HG02884 (cell line): ENCODE measurements around the gene UBE2I.

Source experiments
- ATAC-seq: cut with Tn5 transposase; IDR thresholded peaks from one replicate; pipeline ENCODE4 v1.9.1; 2021; ENCODE audit warnings: mild to moderate bottlenecking, moderate library complexity; ENCODE audit not compliant: unreplicated experiment

Gene UBE2I

GRCh38 chr16:1312467-1312816 is 3.0 kb downstream of the UBE2I start:
- ATAC-seq, result no peak

- no peak for ATAC-seq
These were observed 3.5 kb downstream of the UBE2I start for GRCh38 chr16:1312903-1313302.

GRCh38 chr16:1313721-1314369 is 4.4 kb downstream of the UBE2I start:
- no peak for ATAC-seq

GRCh38 chr16:1314399-1315068 is 5.1 kb downstream of the UBE2I start:
- ATAC-seq, result no peak

GRCh38 chr16:1315081-1316032 is 5.9 kb downstream of the UBE2I start:
- no peak for ATAC-seq

GRCh38 chr16:1316033-1316405 is 6.6 kb downstream of the UBE2I start:
- no peak for ATAC-seq

GRCh38 chr16:1317479-1318267 is 8.2 kb downstream of the UBE2I start:
- no peak for ATAC-seq

GRCh38 chr16:1318268-1318545 is 8.8 kb downstream of the UBE2I start:
- ATAC-seq, result no peak

- no peak for ATAC-seq
These were observed 9.6 kb downstream of the UBE2I start for GRCh38 chr16:1319041-1319440.

- no peak for ATAC-seq
These were observed 10.7 kb downstream of the UBE2I start for GRCh38 chr16:1320097-1320496.

GRCh38 chr16:1320658-1321240 is 11.3 kb downstream of the UBE2I start:
- no peak for ATAC-seq

- ATAC-seq, result no peak
These were observed 13.0 kb downstream of the UBE2I start for GRCh38 chr16:1322407-1322806.

GRCh38 chr16:1323296-1324239 is 14.1 kb downstream of the UBE2I start:
- ATAC-seq, result no peak

GRCh38 chr16:1324286-1324826 is 14.9 kb downstream of the UBE2I start:
- ATAC-seq, result no peak

- no peak for ATAC-seq
These were observed 15.8 kb downstream of the UBE2I start for GRCh38 chr16:1325261-1325660.

- no peak for ATAC-seq
These were observed 16.4 kb downstream of the UBE2I start for GRCh38 chr16:1325673-1326371.

- ATAC-seq, result no peak
These were observed 17.0 kb downstream of the UBE2I start for GRCh38 chr16:1326391-1326790.

- no peak for ATAC-seq
These were observed 17.6 kb downstream of the UBE2I start for GRCh38 chr16:1326946-1327618.
